Activated B cell treated with CpG ODN at 0.5 μM for 24 hours (primary cell): ENCODE data around the gene GVQW3. TPM values are rescaled to one million over a fixed set of nuclear protein-coding genes. Genes with fewer than 3 reads are reported as not detected.
A peak's percentile ranks its signal among the peaks of the same experiment; 100 is the strongest.

Experiments
- ATAC-seq: fragments of 200-7000 bp; cut with Tn5 transposase; one replicate; pipeline ENCODE4 v1.10.0; 2021; ENCODE audit warnings: low read depth, mild to moderate bottlenecking, moderate library complexity
- CTCF ChIA-PET: fragments of 350-600 bp; sonication (Branson Sonifier 250); formaldehyde crosslinking; loops from one replicate; lab custom pipeline; 2021; ENCODE audit warnings: antibody characterized with exemption; lab: Charles Lee
- POLR2A ChIA-PET: fragments of 350-600 bp; sonication (Branson Sonifier 250); formaldehyde crosslinking; loops from one replicate; lab custom pipeline; 2021; ENCODE audit warnings: antibody characterized with exemption; lab: Charles Lee
- DNase-seq: peaks from one replicate; pipeline ENCODE4 v3.0.0; 2022
- H3K27ac Mint-ChIP-seq: one replicate; pipeline ENCODE4 v1.8.0; 2020; ENCODE audit warnings: mixed read lengths
- H3K27me3 Mint-ChIP-seq: one replicate; pipeline ENCODE4 v1.8.0; 2021; ENCODE audit warnings: mixed read lengths
- H3K36me3 Mint-ChIP-seq: one replicate; pipeline ENCODE4 v1.8.0; 2021; ENCODE audit warnings: low read depth, mixed read lengths
- H3K4me1 Mint-ChIP-seq: one replicate; pipeline ENCODE4 v1.8.0; 2021; ENCODE audit warnings: mixed read lengths
- H3K4me3 Mint-ChIP-seq: one replicate; pipeline ENCODE4 v1.8.0; 2020; ENCODE audit warnings: mild to moderate bottlenecking, mixed read lengths
- H3K9me3 Mint-ChIP-seq: one replicate; pipeline ENCODE4 v1.8.0; 2020; ENCODE audit warnings: mixed read lengths
- CTCF ChIP-seq: fragments of 200-600 bp; IDR thresholded peaks from one replicate; pipeline ENCODE4 v1.8.0; 2022; ENCODE audit warnings: antibody characterized with exemption, mild to moderate bottlenecking
- intact Hi-C: fragments of 100-400 bp; cut with micrococcal nuclease; formaldehyde crosslinking; loops from one replicate; pipeline ENCODE4 v1.15.1; 2024
- total RNA-seq: library from RNA; stranded (reverse); gene quantifications from 2 replicates; pipeline ENCODE4 v1.2.3, GENCODE V29; 2022

Gene GVQW3
- total RNA-seq, 1 donor from 2014 or later = 3.0 TPM

- POLR2A ChIA-PET = no interaction called here
Observed at GRCh38 chr11:76380159-76380976, 755 bp upstream of the GVQW3 start.

DNA sequence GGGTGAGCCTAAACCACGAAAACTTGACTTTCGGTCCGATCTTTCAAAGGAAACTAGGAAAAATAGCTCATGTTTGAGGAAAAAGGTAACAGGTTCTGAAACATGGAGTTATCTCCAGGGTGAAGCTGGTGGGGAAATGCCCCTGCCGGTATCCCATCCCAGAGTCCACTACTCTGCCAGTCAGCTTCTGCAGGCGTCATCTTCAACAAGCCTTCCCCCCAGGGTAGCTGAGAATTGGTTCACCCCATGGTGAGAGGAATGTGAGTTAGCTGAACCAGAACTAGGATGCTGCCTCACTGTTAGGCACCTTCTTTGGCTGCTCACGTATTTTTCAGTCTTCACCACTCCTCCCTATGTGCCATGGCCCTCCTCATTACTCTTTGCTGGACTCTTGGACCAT lies 1.1 kb downstream of the GVQW3 start:
- peaks cover 7% of the 10 kb centered on the region for H3K36me3 Mint-ChIP-seq
- H3K9me3 Mint-ChIP-seq = no peaks in the 10 kb centered on the region
- peaks cover 53% of the 10 kb centered on the region for H3K4me1 Mint-ChIP-seq
- ChIA-PET POLR2A (no interaction called here), CTCF (no interaction called here)
- intact Hi-C loops = loop anchor here (5.0 kb wide), 1 partner anchor 490 kb away; no protein-coding TSS in a partner anchor
- ATAC-seq (no peak), DNase-seq (no peak)
- no peak overlapping the region for H3K27ac Mint-ChIP-seq
- H3K4me3 Mint-ChIP-seq = peak overlapping the region; percentile 94
- no peak for TF ChIP-seq CTCF
- no peaks in the 10 kb centered on the region for H3K27me3 Mint-ChIP-seq

More at GRCh38 chr11:76380159-76380976, 755 bp upstream of the GVQW3 start:
- peak; percentile 54 for ATAC-seq
- Mint-ChIP-seq H3K4me3 (peak overlapping the region; percentile 93), H3K9me3 (no peaks in the 10 kb centered on the region), H3K27me3 (no peaks in the 10 kb centered on the region), H3K27ac (peak overlapping the region; percentile 88), H3K36me3 (peaks cover 7% of the 10 kb centered on the region), H3K4me1 (peaks cover 67% of the 10 kb centered on the region)
- CTCF ChIA-PET = no interaction called here
- TF ChIP-seq CTCF = no peak
- DNase-seq = no peak
- intact Hi-C loops = loop anchor here (2.0 to 5.0 kb wide), 2 partner anchors 292 to 488 kb away; no protein-coding TSS in a partner anchor

DNA sequence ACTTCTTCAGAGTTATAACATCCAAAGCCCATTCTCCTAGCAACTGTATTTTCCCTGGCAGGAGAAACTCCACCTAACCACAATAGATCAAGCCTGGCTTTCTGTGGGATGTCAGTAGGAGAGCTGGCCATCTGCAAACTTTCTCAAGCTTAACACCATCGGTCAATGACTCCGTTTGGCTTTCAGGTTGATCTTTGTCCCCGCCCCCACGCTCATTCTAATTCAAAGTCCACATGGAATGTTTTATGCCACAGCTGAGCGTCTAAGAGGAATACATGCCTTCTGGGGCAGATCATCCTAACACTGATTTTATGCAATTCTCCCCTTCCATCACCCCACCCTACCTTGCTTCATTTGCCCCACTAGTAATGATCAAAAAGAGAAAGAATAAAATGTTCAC lies 4.8 kb downstream of the GVQW3 start:
- CTCF ChIA-PET = no interaction called here
- Mint-ChIP-seq H3K9me3 (no peaks in the 10 kb centered on the region), H3K4me3 (no peak overlapping the region), H3K36me3 (peaks cover 3% of the 10 kb centered on the region), H3K4me1 (peaks cover 28% of the 10 kb centered on the region), H3K27ac (no peak overlapping the region), H3K27me3 (no peaks in the 10 kb centered on the region)
- DNase-seq (no peak), ATAC-seq (no peak)
- POLR2A ChIA-PET = no interaction called here
- no peak for TF ChIP-seq CTCF
- intact Hi-C loops = no loop called here

DNA sequence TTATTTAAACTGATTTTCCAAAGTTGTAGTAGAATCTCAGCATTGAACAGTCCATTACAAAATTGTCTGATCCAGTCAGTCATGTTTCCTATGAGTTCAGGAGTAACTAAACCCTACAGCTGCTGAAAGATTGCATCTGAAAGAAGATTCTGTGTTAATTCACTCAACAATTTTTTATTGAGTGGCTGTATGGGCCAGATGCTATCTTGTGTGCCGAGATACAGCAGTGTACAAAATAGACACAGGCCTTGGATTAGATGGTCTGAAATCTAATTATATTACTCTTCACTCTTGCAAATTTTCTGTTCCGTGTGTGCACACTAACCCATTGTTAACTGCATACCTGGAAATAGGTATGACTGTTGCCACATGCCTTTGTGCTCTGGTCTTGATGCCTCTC lies 7.3 kb downstream of the GVQW3 start:
- H3K27me3 Mint-ChIP-seq = no peaks in the 10 kb centered on the region
- H3K4me3 Mint-ChIP-seq = no peak overlapping the region
- POLR2A ChIA-PET = no interaction called here
- no peak for TF ChIP-seq CTCF
- H3K4me1 Mint-ChIP-seq = peaks cover 19% of the 10 kb centered on the region
- no peaks in the 10 kb centered on the region for H3K9me3 Mint-ChIP-seq
- CTCF ChIA-PET = no interaction called here
- ATAC-seq (no peak), DNase-seq (no peak)
- H3K27ac Mint-ChIP-seq = no peak overlapping the region
- H3K36me3 Mint-ChIP-seq = no peaks in the 10 kb centered on the region
- intact Hi-C loops = no loop called here

GRCh38 chr11:76391021-76391420 lies 9.9 kb downstream of the GVQW3 start:
- no peak for TF ChIP-seq CTCF
- intact Hi-C loops = no loop called here
- no peak for DNase-seq
- H3K27ac Mint-ChIP-seq = no peak overlapping the region
- H3K4me3 Mint-ChIP-seq = no peak overlapping the region
- H3K36me3 Mint-ChIP-seq = no peaks in the 10 kb centered on the region
- CTCF ChIA-PET = no interaction called here
- no peaks in the 10 kb centered on the region for H3K9me3 Mint-ChIP-seq
- POLR2A ChIA-PET = no interaction called here
- peaks cover 10% of the 10 kb centered on the region for H3K4me1 Mint-ChIP-seq
- no peaks in the 10 kb centered on the region for H3K27me3 Mint-ChIP-seq
- no peak for ATAC-seq
